Heart left ventricle (tissue), 16 donors: ENCODE results near the gene KDELR1. TPM values are rescaled to one million over a fixed set of nuclear protein-coding genes. Genes with fewer than 3 reads are reported as not detected.

Experiments
- ATAC-seq, 4 donors: fragments of 200-7000 bp; cut with Tn5 transposase; one replicate each; pipeline ENCODE4 v1.9.1; 2020 to 2022; ENCODE audit warnings: moderate library complexity in 4 of 4, mild to moderate bottlenecking in 3 of 4, moderate number of reproducible peaks in 1 of 4
- DNase-seq, 5 donors: peaks; one replicate each; pipeline ENCODE4 v3.0.0-alpha.2; 2020
- H3K27ac ChIP-seq, 12 donors: fragments of 200-600 bp; sonication (generic) in 4 of 12; one replicate each; pipeline versions ENCODE4 v1.5.0 to v1.8.0; 2016 to 2022; ENCODE audit warnings: mild to moderate bottlenecking in 2 of 12
- H3K27me3 ChIP-seq, 9 donors: fragments of 200-600 bp; sonication (generic) in 2 of 9; one replicate each; pipeline versions ENCODE4 v1.5.1 to v1.8.0; 2016 to 2022; ENCODE audit warnings: mild to moderate bottlenecking in 3 of 9
- H3K36me3 ChIP-seq, 9 donors: fragments of 200-600 bp; sonication (generic) in 2 of 9; one replicate each; pipeline versions ENCODE4 v1.5.0 to v1.8.0; 2018 to 2022; ENCODE audit warnings: mild to moderate bottlenecking in 2 of 9
- H3K4me1 ChIP-seq, 12 donors: fragments of 200-600 bp; sonication (generic) in 4 of 12; one replicate each; pipeline versions ENCODE4 v1.5.0 to v1.8.0; 2016 to 2022; ENCODE audit warnings: mild to moderate bottlenecking in 3 of 12
- H3K4me3 ChIP-seq, 12 donors: fragments of 200-600 bp; sonication (generic) in 4 of 12; one replicate each; pipeline versions ENCODE4 v1.5.0 to v1.8.0; 2017 to 2022; ENCODE audit warnings: mild to moderate bottlenecking in 9 of 12, moderate library complexity in 4 of 12
- H3K9me3 ChIP-seq, 12 donors: fragments of 200-600 bp; sonication (generic) in 4 of 12; one replicate each; pipeline versions ENCODE4 v1.5.0 to v1.8.0; 2016 to 2022; ENCODE audit warnings: mild to moderate bottlenecking in 1 of 12
- POLR2A ChIP-seq, 2 donors: fragments of 450-650 bp; IDR thresholded peaks; one replicate each; pipeline ENCODE4 v1.6.1; 2017; ENCODE audit warnings: antibody characterized with exemption in 2 of 2, mild to moderate bottlenecking in 2 of 2, moderate library complexity in 2 of 2
- WGBS, 4 donors: extraction: QIAGEN DNeasy Blood & Tissue Kit in 2 of 4; methylation state at CpG; one replicate each; pipeline versions ENCODE4 v1.1.5 to v1.1.7; 2013 to 2018; 5-methylcytosine and 5-hydroxymethylcytosine counted together
- intact Hi-C, 10 donors: fragments of 100-400 bp; cut with DNase I; formaldehyde crosslinking; loops; one replicate each; pipeline versions ENCODE4 v1.11.1 to v1.14.2; 2022
- long read RNA-seq, 3 donors: library from polyadenylated mRNA; unstranded; transcript quantifications; one replicate each; pipeline ENCODE4 v2.0.0, GENCODE V29; 2020 to 2021
- polyA plus RNA-seq, 2 donors: library from polyadenylated mRNA; stranded (reverse); fragments of 200-250 nt; gene quantifications; one replicate each; pipeline ENCODE4 v1.2.3, GENCODE V29; 2013
- total RNA-seq, 9 donors: library from RNA; depleted of rRNA in 2 of 9; stranded (reverse); fragments of >200 nt in 2 of 9; fragmentation: NEBNext Ultra II Directional in 3 of 9; extraction: Animal tissue kit (Norgen Biotek cat#: 25700) in 3 of 9; gene quantifications; one replicate each; pipeline versions ENCODE4 v1.1.0 to v1.2.4, GENCODE V29; 2016 to 2023
- TF ChIP-seq, protein P1 (sequence below), 12 donors: fragments of 200-600 bp; sonication (generic) in 4 of 12; IDR thresholded peaks; one replicate each; pipeline versions ENCODE4 v1.5.0 to v1.8.0; 2018 to 2022; ENCODE audit warnings: antibody characterized with exemption in 12 of 12, mild to moderate bottlenecking in 5 of 12
- donor health status: ischemic (EF 13 %, LVEDD 7.1; RV severe dilation, severe dysfunction).
- donor health status: healthy with polysubstance abuse.
- donor health status: DM: no; HTN: yes; CAD: no.
- donor health status: DM: no; HTN: no; CAD: no.
- donor health status: ischemic (EF 25% LVEDD 6.9; RV normal size, moderate dysfunction).
- donor health status: ischemic (EF 25% LVEDD 5.7; RV mildly dilated, moderate dysfunction).
- donor health status: healthy.
- donor health status: DM: yes; HTN: yes; CAD: no.
- donor health status: ischemic (EF 35%, LVEDD 5.7; RV mildly dilated, moderate dysfunction).
- donor health status: nonischemic (EF 11% LVEDD 7.7; RV severe dilation, severe dysfunction).
- donor health status: DM: yes; HTN: yes; CAD: no.
- donor health status: PGD.
- donor health status: ischemic (EF 29% LVEDD 5.4; RV normal size, mild dysfunction).
- donor health status: nonischemic (EF 23%, LVEDD 6.1; RV moderate dilation, normal function).

KDELR1 gene
- total RNA-seq (100 to 1,000 TPM in 1 of 9 donors, 10 to 100 TPM in 8; 64.5 to 109 (median 79.1) TPM), polyA plus RNA-seq (100 to 1,000 TPM in 1 of 2 donors, 10 to 100 TPM in 1; 60.0 to 113 TPM)
- long read RNA-seq, donor 1, transcript KDELR1-201 (5 exons, 1,557 nt), result major isoform, 22 of 36 reads
- long read RNA-seq, donor 1, partial matches to known transcripts, result 2 of 36 reads
- long read RNA-seq, donor 1, other reads (novel, unspliced or antisense), result 9 of 36 reads
- long read RNA-seq, donor 2, transcript KDELR1-203 (4 exons, 1,594 nt), result minor isoform, 14 of 108 reads
- long read RNA-seq, donor 2, transcript KDELR1-201 (5 exons, 1,557 nt), result major isoform, 92 of 108 reads
- long read RNA-seq, donor 2, partial matches to known transcripts, result 2 of 108 reads
- long read RNA-seq, donor 2, other reads (novel, unspliced or antisense), result 0 of 108 reads
- long read RNA-seq, donor 3, transcript KDELR1-201 (5 exons, 1,557 nt), result major isoform, 29 of 38 reads
- long read RNA-seq, donor 3, partial matches to known transcripts, result 1 of 38 reads
- long read RNA-seq, donor 3, other reads (novel, unspliced or antisense), result 5 of 38 reads

DNA sequence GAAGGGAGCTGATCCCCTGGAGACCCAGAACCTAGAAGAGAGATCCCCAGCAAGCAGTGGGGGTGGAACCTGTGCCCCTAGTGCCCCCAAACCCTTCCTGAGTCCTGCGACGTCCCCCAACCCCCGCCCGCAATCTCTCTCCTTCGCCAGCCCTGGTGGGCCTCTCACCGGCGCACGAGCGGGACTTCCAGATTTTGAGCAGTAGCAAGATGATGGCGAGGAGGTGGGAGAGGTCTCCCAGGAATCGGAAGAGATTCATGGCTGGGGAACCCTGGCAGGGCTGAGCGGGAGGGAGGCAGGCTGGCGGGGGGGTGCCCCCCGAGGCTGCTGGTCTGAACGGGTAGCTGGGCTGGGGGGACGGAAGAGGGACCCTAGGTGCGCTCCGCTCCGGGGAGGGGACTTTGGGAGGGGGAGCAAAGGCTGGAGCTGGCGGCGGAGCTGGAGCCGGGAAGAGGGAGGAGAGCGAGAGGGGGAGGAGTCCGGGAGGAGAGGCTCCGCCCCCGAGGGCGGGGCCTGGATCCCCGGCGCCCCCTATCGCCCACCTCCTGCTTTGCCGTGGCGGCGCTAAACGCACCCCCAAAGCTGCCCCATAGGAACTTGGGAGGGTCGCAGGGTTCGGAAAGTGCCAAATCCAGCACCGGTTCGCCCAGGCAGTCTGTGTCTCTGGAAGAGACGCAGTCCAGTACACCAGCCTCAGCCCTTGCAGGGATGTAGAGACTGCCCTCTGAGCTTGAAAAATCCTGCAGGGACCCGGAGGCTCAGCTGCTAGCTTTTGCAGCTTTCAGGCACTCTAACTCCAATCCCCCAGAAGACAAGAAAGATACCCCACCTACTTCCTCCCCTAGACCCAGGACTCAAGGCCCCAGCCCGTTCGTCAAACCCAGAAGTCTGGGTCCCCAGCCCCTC, at the start of gene KDELR1:
KDELR1 (minus strand) TSS at position 452 of the 906 bp plus-strand sequence; CDS start at position 259, 193 bp downstream.
- Histone ChIP-seq H3K36me3 (peaks cover 0 to 33% (median 31%) of the 10 kb centered on the region in 9 donors), H3K4me1 (peaks cover 0 to 28% (median 11%) of the 10 kb centered on the region in 12 donors), H3K27me3 (peaks cover 15 to 43% (median 35%) of the 10 kb centered on the region in 9 donors), H3K9me3 (no peaks in the 10 kb centered on the region), H3K27ac (peak within 1 kb of the TSS; percentile 67 to 97 (median 87)), H3K4me3 (peak within 1 kb of the TSS; percentile 77 to 99 (median 90))
- peak in 1 of 2 donors; percentile 61 for TF ChIP-seq POLR2A (IDR thresholded peaks at IDR 0.05)
- TF ChIP-seq, protein P1, sequence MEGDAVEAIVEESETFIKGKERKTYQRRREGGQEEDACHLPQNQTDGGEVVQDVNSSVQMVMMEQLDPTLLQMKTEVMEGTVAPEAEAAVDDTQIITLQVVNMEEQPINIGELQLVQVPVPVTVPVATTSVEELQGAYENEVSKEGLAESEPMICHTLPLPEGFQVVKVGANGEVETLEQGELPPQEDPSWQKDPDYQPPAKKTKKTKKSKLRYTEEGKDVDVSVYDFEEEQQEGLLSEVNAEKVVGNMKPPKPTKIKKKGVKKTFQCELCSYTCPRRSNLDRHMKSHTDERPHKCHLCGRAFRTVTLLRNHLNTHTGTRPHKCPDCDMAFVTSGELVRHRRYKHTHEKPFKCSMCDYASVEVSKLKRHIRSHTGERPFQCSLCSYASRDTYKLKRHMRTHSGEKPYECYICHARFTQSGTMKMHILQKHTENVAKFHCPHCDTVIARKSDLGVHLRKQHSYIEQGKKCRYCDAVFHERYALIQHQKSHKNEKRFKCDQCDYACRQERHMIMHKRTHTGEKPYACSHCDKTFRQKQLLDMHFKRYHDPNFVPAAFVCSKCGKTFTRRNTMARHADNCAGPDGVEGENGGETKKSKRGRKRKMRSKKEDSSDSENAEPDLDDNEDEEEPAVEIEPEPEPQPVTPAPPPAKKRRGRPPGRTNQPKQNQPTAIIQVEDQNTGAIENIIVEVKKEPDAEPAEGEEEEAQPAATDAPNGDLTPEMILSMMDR (IDR thresholded peaks at IDR 0.05), result peak; percentile 85 to 97 (median 91)
- peak; percentile 78 to 92 (median 80) for DNase-seq
- intact Hi-C loops, result loop anchor here in 4 of 10 donors (2.0 to 10.0 kb wide), 8 partner anchors 27 to 196 kb away; partner anchors contain the start of genes GRWD1 (in 2 of the 4) and SYNGR4 (in 1 of the 4)
- peak; percentile 89 to 96 (median 93) for ATAC-seq
- WGBS, 4 donors, result 4 to 5% (median 4%) methylated on average over 28 to 42 of the region's 42 CpGs

DNA sequence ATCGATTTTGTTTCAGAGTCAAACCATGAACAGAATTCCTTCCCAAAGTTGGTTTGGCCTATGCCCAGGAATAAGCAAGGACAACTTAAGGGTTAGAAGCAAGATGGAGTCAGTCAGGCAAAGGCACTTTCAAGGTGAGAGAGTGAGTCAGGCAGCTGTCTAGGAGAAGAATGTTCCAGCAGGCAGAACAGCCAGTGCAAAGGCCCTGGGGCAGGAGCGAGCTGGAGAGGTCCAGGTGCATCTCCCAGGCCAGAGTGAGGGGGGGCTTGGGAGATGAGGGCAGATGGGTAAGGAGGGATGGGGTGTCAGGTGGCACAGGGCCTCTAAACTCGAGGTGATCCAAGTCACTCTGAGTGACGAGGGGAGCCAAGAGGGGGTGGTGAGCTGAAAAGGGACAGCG, 45.2 kb upstream of the KDELR1 start:
- Histone ChIP-seq H3K27me3 (peaks cover 0 to 25% (median 3%) of the 10 kb centered on the region in 9 donors), H3K27ac (no peak overlapping the region), H3K36me3 (no peaks in the 10 kb centered on the region), H3K4me3 (no peak overlapping the region), H3K9me3 (no peaks in the 10 kb centered on the region), H3K4me1 (no peaks in the 10 kb centered on the region)
- intact Hi-C loops, result loop anchor here in 1 of 10 donors (10.0 kb wide), 1 partner anchor 92 kb away; no protein-coding TSS in a partner anchor
- TF ChIP-seq, protein P1 (IDR thresholded peaks at IDR 0.05), result no peak
- TF ChIP-seq POLR2A (IDR thresholded peaks at IDR 0.05), result no peak
- WGBS, 4 donors, result 86 to 93% (median 90%) methylated on average over 5 of the region's 5 CpGs
- DNase-seq (no peak), ATAC-seq (no peak)

DNA sequence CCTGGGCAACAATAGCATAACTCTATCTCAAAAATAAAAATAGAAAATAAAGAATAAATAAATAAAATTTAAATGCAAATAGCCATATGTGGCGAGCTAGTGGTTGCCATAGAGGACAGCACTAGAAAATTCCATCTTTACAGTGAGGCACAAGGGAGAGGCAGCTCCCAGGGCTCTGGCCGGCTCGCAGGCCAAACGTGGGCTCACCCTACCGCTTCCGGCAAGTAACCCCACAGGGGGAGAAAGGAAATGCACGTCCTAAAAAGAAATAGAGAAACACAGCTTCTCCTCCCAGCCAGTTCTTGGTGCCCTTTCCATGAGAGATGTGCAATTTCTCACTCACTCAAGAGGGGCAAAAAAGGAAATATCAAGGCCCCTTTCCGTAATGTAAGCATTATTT, 42.0 kb upstream of the KDELR1 start:
- H3K27me3 ChIP-seq, result peaks cover 0 to 10% (median 0%) of the 10 kb centered on the region in 9 donors
- 64 to 69% (median 66%) methylated on average over 8 of the region's 8 CpGs for WGBS, 4 donors
- no peaks in the 10 kb centered on the region for H3K4me1 ChIP-seq
- no peak for ATAC-seq
- TF ChIP-seq POLR2A (IDR thresholded peaks at IDR 0.05), result no peak
- TF ChIP-seq, protein P1 (IDR thresholded peaks at IDR 0.05), result no peak
- H3K36me3 ChIP-seq, result no peaks in the 10 kb centered on the region
- intact Hi-C loops, result loop anchor here in 1 of 10 donors (10.0 kb wide), 1 partner anchor 89 kb away; no protein-coding TSS in a partner anchor
- no peak overlapping the region for H3K4me3 ChIP-seq
- DNase-seq, result no peak
- no peaks in the 10 kb centered on the region for H3K9me3 ChIP-seq
- H3K27ac ChIP-seq, result no peak overlapping the region
